ENCODE measurements around the gene PABPC1L. TPM values are rescaled to one million over a fixed set of nuclear protein-coding genes. Genes with fewer than 3 reads are reported as not detected.
A peak's percentile ranks its signal among the peaks of the same experiment; 100 is the strongest.

PABPC1L gene
- total and polyA plus RNA-seq, 2 of the 13 experiments (the other 11 are each of a cell fraction or from before 2014, with no cell fraction given) = 30.8 to 252 TPM

DNA sequence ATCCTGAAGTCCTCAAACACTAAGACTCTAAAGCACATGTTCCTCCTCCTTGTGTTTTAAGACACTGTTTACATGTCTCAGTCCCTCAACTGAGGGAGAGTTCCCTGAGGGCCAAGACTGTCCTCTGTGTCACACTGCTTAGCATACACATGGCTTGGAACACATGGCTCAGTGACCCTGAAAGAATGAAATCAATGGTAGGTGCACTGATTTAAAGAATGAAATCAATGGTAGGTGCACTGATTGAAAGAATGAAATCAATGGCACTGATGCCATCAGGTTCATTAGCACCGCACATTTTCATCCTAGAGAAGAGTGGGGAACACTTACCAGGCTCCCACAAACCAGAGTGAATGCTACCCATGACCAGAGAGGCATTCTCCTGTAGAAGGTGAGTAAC, 40.5 kb downstream of the PABPC1L start:
- no peak overlapping the region for H3K27ac ChIP-seq (ENCODE audit: extremely low read length, insufficient read depth, low read length)
- H3K9me3 ChIP-seq (ENCODE audit: low read length) = no peaks in the 10 kb centered on the region
- H3K9ac ChIP-seq (ENCODE audit: insufficient read depth, low read depth, low read length) = no peak overlapping the region
- ChIA-PET CTCF (ENCODE audit: low intra/inter-chr PET ratio, low total read pairs) (no interaction called here), POLR2A (interaction anchor here (2.6 to 7.2 kb wide), 2 partner anchors 9 to 11 kb away, joined by 14 to 51 read pairs; partner anchors contain the start of gene TOMM34)
- no peak overlapping the region for H3K4me2 ChIP-seq (ENCODE audit: low read depth, low read length)
- no TSS peak for BruUV-seq (replicated peaks)
- no peaks in the 10 kb centered on the region for H3K27me3 ChIP-seq (ENCODE audit: control insufficient read depth in 1 of 2, insufficient read depth in 2 of 2, low read length in 2 of 2)
- ATAC-seq (no peak), FAIRE-seq (no peak), DNase-seq (ENCODE audit: low spot score) (no peak)
- TF ChIP-seq KLF15 (CRISPR knock-in tag; IDR thresholded peaks at IDR 0.05; ENCODE audit: borderline replicate concordance) (no peak), NFIB (CRISPR knock-in tag; IDR thresholded peaks at IDR 0.05; ENCODE audit: borderline replicate concordance) (no peak), MAZ (IDR thresholded peaks at IDR 0.05; ENCODE audit: borderline replicate concordance, low read depth, low read length) (no peak), MAZ (CRISPR knock-in tag; IDR thresholded peaks at IDR 0.05; ENCODE audit: low read depth) (no peak)
- TF ChIP-seq, protein P1, sequence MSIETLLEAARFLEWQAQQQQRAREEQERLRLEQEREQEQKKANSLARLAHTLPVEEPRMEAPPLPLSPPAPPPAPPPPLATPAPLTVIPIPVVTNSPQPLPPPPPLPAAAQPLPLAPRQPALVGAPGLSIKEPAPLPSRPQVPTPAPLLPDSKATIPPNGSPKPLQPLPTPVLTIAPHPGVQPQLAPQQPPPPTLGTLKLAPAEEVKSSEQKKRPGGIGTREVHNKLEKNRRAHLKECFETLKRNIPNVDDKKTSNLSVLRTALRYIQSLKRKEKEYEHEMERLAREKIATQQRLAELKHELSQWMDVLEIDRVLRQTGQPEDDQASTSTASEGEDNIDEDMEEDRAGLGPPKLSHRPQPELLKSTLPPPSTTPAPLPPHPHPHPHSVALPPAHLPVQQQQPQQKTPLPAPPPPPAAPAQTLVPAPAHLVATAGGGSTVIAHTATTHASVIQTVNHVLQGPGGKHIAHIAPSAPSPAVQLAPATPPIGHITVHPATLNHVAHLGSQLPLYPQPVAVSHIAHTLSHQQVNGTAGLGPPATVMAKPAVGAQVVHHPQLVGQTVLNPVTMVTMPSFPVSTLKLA (IDR thresholded peaks at IDR 0.05) = peak; percentile 41; the same call in 1 of the 2 replicates
- H3K4me3 ChIP-seq (replicated peaks in 1 of 3; ENCODE audit: insufficient read depth in 1 of 3, low read depth in 2 of 3, low read length in 3 of 3) = no peak overlapping the region
- intact Hi-C loops (cut with micrococcal nuclease; ENCODE audit: unreplicated experiment) (no loop called here), in situ Hi-C loops (cut with HindIII; ENCODE audit: extremely low pct_ligation_motif_present, low pct_unique_long_range_greater_than_20kb) (no loop called here)
- H3K79me2 ChIP-seq (ENCODE audit: insufficient read depth, low read length) = no peaks in the 10 kb centered on the region
- WGBS (ENCODE audit: low lambda C conversion rate) = 96% methylated on average over 1 of the region's 1 CpG
- peaks cover 65 to 95% of the 10 kb centered on the region in 2 experiments for H3K36me3 ChIP-seq (replicated peaks in 1 of 2; ENCODE audit: control insufficient read depth in 1 of 2, insufficient read depth in 2 of 2, low read length in 2 of 2)
- peaks cover 9% of the 10 kb centered on the region for H3K4me1 ChIP-seq (ENCODE audit: insufficient read depth, low read length)
- no peaks in the 10 kb centered on the region for H4K20me1 ChIP-seq (ENCODE audit: insufficient read depth, low read length)
- H2AFZ ChIP-seq (ENCODE audit: low read length) = no peak overlapping the region

- no TSS peak for BruUV-seq (replicated peaks)
- TF ChIP-seq ZNF841 (CRISPR knock-in tag; IDR thresholded peaks at IDR 0.05; ENCODE audit: borderline replicate concordance) = no peak
- no peak for TF ChIP-seq THRA (CRISPR knock-in tag; IDR thresholded peaks at IDR 0.05; ENCODE audit: borderline replicate concordance)
- TF ChIP-seq TOPORS (CRISPR knock-in tag; IDR thresholded peaks at IDR 0.05) = no peak
- TF ChIP-seq MIER2 (CRISPR knock-in tag; IDR thresholded peaks at IDR 0.05) = no peak
- TF ChIP-seq ZNF883 (CRISPR knock-in tag; IDR thresholded peaks at IDR 0.05; ENCODE audit: not compliant biosample characterization) = no peak
- TF ChIP-seq KDM2A (CRISPR knock-in tag; IDR thresholded peaks at IDR 0.05; ENCODE audit: borderline replicate concordance, low read depth) = no peak
- TF ChIP-seq ZNF720 (CRISPR knock-in tag; IDR thresholded peaks at IDR 0.05) = no peak
Measured at GRCh38 chr20:44952731-44953130, 42.9 kb downstream of the PABPC1L start.

More at GRCh38 chr20:44952731-44953130, 42.9 kb downstream of the PABPC1L start:
- Histone ChIP-seq H3K4me1 (ENCODE audit: insufficient read depth, low read length) (peaks cover 10% of the 10 kb centered on the region), H4K20me1 (ENCODE audit: insufficient read depth, low read length) (no peaks in the 10 kb centered on the region), H3K36me3 (replicated peaks in 1 of 2; ENCODE audit: control insufficient read depth in 1 of 2, insufficient read depth in 2 of 2, low read length in 2 of 2) (peaks cover 63 to 87% of the 10 kb centered on the region in 2 experiments), H3K79me2 (ENCODE audit: insufficient read depth, low read length) (peaks cover 4% of the 10 kb centered on the region), H3K4me2 (ENCODE audit: low read depth, low read length) (no peak overlapping the region), H3K4me3 (replicated peaks in 1 of 3; ENCODE audit: insufficient read depth in 1 of 3, low read depth in 2 of 3, low read length in 3 of 3) (no peak overlapping the region), H2AFZ (ENCODE audit: low read length) (no peak overlapping the region), H3K27me3 (ENCODE audit: control insufficient read depth in 1 of 2, insufficient read depth in 2 of 2, low read length in 2 of 2) (no peaks in the 10 kb centered on the region), H3K9me3 (ENCODE audit: low read length) (no peaks in the 10 kb centered on the region), H3K9ac (ENCODE audit: insufficient read depth, low read depth, low read length) (no peak overlapping the region), H3K27ac (ENCODE audit: extremely low read length, insufficient read depth, low read length) (no peak overlapping the region)
- ATAC-seq (no peak), DNase-seq (ENCODE audit: low spot score) (no peak), FAIRE-seq (no peak)
- WGBS (ENCODE audit: low lambda C conversion rate) = 98% methylated on average over 1 of the region's 1 CpG
- in situ Hi-C loops (cut with HindIII; ENCODE audit: extremely low pct_ligation_motif_present, low pct_unique_long_range_greater_than_20kb) = no loop called here
- intact Hi-C loops (cut with micrococcal nuclease; ENCODE audit: unreplicated experiment) = no loop called here
- POLR2A ChIA-PET = interaction anchor here (2.6 to 7.2 kb wide), 2 partner anchors 9 to 11 kb away, joined by 14 to 51 read pairs; partner anchors contain the start of gene TOMM34
- CTCF ChIA-PET (ENCODE audit: low intra/inter-chr PET ratio, low total read pairs) = no interaction called here

Data from HepG2 (cell line).